ENCODE results near the gene LRBA.
"Not testable (repeated sequence)": the region's sequence is repeated elsewhere in the genome, so short reads cannot be mapped to it uniquely, and the experiment has no call there.

The LRBA gene

DNA sequence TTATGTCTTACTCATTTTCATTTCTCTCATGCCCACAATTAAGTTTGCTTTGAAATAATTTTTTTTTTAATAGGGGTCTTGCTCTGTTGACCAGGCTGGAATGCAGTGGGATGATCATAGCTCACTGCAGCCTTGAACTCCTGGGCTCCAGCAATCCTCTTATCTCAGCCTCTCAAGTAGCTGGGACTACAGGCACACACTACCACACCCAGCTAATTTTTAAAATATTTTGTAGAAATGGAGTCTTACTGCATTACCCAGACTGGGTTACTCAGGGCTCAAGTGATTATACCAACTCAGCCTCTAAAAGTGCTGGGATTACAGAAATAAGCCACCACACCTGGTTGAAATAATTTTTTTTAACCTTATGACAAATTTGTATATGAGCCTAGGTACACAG is 452.3 kb downstream of the LRBA start:
- DNase-seq (ENCODE audit: low read depth): no peak

DNA sequence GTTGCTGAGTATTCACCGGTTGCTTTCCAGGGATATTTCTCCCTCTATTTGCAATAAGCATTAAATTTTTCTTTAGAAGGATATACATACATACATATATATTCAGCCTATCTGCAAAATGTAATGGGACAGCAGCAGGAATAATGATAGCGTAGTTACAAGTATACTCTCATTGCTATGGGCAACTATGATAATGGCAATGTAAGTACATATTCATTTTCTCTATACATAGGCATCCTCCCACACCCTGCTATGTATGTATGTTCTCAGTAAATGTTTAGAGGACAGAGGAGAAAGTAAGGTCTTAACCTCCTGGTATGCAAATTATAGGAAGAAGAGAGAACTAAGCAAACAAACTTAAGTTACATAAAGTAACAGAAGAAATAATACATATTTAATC is 452.8 kb downstream of the LRBA start:
- no peak for DNase-seq (ENCODE audit: low read depth)

DNA sequence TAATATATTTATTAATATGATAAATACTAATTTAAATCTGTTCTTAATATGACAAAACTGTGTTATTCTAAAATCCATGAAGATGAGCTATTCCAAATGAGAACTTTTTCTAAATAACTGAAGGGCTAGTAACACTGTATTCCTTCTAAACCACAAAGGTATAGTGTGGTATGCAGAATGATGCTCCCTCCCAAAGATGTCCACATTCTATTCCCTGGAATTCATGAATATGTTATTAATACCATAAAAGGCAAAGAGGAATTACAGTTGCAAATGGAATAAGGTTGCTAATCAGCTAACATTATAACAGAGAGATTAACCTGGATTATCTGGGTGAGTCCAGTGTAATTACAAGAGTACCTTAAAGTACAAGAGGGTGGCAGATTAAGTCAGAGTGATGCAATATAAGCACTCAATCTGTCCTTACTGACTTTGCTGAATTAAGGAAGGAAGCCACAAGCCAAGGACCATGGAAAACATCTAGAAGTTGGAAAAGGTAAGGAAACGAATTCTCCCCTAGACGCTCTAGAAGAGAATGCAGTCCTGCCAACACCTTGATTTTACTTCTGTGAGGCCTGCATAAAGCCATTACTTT is 453.8 kb downstream of the LRBA start:
- no peak for DNase-seq (ENCODE audit: low read depth)

DNA sequence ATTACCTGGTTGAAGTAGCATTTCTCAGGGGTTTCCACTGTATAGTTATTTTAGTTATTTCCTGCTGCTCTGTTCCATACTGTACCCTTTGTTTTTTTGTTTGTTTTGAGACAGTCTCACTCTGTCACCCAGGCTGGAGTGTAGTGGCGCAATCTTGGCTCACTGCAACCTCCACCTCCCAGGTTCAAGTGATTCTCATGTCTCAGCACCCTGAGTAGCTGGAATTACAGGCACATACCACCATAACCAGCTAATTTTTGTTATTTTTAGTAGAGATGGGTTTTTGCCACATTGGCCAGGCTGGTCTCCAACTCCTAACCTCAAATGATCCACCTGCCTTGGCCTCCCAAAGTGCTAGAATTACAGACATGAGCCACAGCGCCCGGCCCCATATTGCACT is 457.3 kb downstream of the LRBA start:
- DNase-seq (ENCODE audit: low read depth): not testable (repeated sequence)

DNA sequence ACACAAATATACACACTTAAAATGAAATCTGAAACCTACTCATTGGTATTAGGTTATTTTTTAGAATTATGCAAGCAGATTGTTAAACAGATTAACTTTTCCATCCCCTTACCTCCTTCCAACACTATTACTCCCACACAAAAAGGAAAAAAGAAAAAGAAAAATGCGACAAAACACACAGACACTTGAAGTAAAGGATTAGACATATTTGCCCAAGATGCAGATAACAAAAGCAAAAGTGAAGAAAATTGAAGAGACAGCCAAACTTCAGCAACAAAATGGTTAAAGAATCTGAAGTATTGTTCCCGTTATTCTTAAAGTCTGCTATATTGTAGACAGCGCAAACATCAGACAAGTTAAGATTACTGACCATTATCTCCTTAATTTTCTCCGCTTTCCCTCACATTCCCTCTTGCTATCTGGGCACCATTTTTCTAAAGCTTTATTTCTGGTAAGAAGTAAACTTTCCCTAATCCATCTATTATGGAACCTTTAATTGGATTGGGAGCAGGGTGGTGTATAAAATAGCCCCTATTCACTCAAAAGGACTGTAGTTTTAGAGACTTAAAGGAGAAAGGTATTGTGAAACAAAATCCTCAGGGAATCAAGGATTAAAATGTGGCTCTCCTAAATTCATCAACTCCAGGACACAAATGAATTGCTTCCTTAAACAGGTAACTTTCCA is 467.8 kb downstream of the LRBA start:
- no peak for DNase-seq (ENCODE audit: low read depth)

DNA sequence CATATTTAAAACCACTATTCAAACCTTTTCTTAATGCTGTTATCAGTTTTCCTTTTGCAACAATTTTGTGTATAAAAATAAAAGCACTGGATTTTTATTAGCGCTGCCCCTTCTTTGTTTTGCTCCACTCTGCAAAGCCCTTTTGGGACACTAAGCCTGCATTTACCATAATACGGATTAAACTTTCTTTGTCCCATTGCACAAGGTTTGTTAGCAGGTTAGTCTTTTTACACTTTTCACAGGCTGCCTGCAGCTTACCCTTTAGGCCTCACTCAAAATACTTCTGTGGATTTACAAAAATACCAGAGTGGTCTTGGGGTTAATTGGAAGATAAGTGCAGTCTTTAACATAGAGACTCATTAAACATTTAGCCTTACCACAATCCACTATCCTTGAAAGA is 468.8 kb downstream of the LRBA start:
- DNase-seq (ENCODE audit: low read depth): no peak

DNA sequence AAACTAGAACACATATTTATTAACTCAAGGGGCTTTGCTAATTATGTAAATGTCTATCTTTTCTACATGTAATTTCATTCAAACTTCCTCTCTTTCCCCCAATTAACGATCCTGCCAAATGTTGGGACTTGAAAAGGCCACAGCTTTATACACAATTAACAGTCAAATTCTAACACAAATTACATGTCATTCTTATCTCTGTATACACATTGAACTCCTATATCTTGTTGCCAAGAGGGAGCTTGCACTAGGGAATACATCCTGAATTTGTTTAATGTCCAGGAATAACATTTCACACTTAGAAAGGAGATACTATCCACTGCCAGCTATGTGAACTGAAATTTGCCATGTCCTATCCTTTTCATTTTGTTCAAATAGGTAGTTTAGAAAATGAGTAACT is 472.0 kb downstream of the LRBA start:
- no peak for DNase-seq (ENCODE audit: low read depth)

DNA sequence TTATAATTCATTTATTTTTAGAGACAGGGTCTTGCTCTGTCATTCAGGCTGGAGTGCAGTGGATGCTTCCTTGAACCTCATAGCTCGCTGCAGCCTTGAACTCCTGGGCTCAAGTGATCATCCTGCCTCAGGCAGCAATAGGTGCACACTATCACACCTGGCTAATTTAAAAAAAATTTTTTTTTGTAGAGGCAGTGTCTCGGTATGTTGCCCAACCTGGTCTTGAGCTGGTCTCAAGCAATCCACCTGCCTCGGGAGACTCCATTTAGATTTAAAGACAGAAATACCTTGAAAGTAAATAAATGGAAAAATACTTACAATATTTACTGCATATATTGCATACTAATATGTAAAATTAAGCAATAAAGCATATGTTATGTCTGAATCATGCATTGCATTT is 473.4 kb downstream of the LRBA start:
- DNase-seq (ENCODE audit: low read depth): no peak

DNA sequence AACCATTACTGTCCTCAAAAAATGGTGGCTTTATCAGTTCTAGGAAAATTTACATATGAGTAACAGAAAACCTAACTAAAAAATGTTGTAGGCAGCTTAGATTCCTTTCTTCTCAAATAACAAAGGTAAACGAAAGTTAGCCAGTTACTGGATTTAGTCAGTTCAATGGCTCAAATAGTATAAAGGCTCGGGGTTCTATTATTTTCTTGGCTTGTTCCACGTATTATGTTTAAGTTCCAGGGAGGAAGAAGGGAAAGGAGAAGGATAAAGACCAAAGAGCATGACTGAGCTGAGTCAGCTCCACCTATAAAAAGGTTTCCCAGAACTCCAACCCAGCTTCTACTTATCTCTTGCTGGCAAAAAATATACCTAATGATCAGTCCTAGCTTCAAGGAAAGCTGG is 474.1 kb downstream of the LRBA start:
- no peak for DNase-seq (ENCODE audit: low read depth)

DNA sequence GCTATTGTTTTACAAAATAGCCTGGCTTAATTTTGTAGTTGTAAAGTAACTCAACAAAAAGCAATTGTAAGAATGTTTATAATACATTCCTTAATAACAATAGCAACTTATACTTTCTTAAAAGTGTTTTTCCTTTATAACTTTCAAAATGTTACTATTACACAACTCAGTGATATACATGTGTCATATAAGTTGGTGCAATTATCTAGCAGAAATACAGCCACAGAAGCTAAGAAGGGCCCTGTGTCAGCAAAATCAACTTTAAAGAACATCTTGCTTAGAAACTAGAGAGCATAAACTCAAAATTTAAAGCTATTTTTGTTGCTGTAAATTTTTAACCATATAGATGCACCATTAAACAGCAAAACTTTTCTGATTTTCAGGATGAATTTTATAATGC is 474.5 kb downstream of the LRBA start:
- DNase-seq (ENCODE audit: low read depth): no peak

DNA sequence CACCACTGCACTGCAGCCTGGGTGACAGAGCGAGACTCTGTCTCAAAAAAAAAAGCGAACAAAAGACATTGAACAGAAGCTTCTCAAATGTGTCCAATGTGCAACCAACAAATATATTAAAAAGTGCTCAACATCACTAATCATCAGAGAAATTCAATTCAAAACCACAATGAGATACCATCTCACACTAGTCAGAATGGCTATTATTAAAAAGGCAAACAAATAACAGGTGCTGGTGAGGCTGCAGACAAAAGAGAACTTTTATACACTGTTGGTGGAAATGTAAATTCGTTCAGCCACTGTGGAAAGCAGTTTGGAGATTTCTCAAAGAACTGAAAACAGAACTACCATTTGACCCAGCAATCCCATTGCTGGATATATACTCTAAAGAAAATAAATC is 477.2 kb downstream of the LRBA start:
- DNase-seq (ENCODE audit: low read depth): not testable (repeated sequence)

DNA sequence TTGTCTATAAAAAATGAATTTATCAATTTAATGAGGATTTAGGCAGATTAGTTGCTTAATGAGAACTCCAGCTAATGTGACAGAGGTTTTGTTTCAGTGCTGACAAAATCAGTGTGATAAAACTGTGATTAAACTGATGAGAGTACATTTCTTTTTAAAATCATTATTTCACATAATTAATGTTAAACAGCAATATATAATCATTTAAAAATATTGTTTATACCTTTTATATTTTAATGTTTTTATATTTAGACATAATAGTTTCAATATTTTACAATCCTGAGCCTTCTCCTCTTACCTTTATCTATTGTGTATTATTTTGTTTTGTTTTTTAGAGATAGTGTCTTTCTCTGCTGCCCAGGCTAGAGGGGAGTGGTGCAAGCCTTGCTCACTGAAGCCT is 480.3 kb downstream of the LRBA start:
- DNase-seq (ENCODE audit: low read depth): no peak

DNA sequence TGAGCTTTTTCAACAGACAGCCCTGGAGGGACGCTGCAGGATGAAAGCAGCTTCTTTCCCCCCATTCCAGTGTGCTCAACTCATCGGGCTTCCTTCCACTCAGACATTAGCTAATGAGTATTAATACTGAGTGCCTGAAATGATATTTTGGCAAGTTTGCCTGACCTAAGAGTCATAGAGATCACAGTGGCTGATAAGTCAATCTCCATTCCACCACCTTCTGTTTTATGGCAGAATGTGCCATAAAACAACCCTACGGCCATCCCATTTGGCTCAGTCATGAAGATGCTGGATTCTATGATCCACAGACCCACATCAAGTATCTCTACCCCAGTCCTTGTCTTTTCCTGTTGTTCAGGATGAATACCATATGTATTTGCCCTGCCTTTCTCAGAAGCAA is 481.4 kb downstream of the LRBA start:
- DNase-seq (ENCODE audit: low read depth): no peak

DNA sequence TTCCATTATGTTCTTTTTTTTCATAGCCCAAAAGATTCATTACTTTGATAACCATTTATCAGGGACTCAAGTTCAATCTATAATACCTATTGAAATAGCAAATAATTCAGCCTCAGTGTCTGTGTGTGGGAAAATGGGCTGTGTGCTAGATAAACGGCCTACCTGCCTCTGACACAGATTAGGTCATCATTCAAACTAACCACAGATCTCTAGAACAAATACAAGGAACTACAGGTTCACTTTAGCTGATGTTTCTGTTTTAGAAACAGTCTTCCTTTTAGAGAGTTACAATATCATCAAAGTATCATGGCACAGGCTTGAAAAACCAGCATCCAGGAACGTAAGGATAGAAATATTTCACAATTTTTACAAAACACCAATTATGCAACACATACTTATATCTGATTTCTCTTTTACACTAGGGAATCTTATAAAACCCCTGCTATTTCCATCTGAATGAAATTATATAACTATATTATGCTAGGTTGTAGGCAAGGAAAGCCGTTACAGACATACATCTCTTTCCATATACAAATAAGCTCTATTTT is 489.7 kb downstream of the LRBA start:
- no peak for DNase-seq (ENCODE audit: low read depth)

DNA sequence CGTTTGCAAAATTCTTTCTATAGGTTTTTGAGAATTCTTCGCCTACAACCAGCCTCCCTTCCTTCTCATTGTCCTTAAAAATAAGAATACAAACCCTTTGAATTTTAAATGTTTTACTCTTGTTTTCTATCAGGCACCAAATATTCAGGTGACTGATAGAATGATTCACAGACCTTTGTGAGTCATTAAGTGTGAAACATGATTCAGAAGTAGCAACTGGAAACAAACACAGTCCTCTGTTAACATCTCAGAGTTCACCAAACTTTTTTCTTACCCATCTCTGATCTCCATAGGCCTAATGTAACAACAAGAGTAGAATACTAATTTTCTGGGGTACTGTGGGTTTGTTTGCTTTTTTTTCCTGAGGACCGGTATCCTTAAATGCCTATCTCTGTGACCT is 496.5 kb downstream of the LRBA start:
- DNase-seq (ENCODE audit: low read depth): no peak

DNA sequence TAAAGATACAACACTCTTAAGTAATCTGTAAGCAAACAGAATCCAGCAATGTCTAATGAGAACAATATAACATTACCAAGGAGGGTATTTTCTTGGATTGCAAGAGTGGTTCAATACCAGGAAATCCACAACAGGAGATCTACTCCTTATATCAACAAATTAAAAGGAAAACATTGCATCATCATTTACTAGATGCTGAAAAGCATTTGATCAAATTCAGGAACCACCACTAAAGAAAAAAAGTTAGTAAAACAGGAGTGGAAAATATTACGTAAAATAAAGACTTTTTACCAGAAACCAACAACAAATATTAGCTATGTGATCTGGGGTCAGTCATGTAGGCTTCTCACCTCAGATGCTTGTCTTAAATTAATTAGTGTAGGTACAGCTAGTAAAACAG is 499.9 kb downstream of the LRBA start:
- DNase-seq (ENCODE audit: low read depth): no peak

DNA sequence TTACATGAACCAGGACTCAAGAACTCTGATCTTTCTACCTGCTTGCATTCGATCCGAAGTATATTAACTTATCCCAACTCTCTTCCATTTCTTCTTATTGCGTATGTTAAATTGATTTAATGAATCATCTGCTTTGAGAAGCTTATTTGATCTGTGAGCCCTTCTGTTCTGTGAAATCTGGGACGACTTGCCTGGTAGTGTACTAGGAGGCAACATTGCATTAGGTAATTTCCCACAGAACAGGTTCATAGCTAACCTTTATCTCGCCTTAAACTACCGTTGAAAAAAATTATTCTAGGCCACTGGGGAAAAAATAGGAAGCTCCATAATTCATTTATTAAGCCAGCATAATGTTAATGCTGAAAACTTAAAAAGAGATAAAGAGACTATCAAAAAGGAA is 500.4 kb downstream of the LRBA start:
- no peak for DNase-seq (ENCODE audit: low read depth)

DNA sequence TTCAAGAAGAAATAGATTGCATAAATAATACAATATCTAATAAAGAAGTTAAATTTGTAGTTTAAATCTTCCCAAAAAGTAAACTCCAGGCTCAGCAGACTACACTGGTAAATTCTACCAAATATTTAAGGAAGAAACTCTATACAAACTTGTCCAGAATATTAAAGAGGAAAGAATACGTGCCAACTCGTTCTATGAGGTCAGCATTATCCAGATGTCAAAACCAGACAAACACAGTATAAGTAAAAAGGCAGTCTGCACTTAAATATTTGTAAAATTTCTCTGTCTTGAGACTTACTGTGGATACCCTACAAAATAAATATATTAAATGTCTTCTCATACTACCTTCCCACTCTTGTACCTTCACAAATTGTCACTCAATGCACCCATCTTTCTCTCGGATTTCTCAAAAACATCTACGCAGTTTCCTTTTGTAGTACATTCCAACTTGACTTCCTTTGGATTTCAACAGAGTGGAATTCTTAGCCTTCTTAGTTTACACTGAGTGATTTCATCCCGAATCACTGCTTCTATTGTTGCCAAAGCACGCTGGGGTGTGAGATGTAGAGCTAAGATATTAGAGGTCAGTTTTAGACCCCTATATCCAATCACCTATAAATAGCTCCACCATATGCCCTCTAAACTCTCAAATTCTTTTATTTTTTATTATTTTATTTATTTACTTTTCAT is 504.8 kb downstream of the LRBA start:
- no peak for DNase-seq (ENCODE audit: low read depth)

DNA sequence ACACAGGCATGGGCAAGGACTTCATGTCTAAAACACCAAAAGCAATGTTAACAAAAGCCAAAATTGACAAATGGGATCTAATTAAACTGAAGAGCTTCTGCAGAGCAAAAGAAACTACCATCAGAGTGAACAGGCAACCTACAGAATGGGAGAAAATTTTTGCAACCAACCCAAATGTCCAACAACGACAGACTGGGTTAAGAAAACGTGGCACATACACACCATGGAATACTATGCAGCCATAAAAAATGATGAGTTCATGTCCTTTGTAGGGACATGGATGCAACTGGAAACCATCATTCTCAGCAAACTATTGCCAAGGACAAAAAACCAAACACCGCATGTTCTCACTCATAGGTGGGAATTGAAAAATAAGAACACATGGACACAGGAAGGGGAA is 507.4 kb downstream of the LRBA start:
- DNase-seq (ENCODE audit: low read depth): not testable (repeated sequence)

DNA sequence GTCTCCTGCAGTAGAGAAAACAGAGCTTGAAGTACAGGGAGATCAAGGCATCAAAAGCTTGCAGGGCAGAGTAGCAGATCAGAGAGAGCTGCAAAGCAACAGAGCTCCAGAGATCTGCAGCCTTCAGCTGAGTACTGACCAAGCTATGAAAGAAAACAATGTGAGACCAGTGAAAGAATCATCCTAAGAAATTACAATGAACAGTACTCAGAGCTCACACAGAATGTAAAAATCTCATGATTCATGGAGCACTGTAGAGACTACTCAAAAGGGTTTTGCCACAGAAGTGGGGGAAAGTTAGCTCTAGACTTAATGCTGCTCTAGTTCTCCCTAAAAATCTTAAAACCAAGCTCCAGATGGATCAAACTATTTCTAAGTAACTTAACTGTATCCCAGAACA is 513.1 kb downstream of the LRBA start:
- DNase-seq (ENCODE audit: low read depth): no peak

DNA sequence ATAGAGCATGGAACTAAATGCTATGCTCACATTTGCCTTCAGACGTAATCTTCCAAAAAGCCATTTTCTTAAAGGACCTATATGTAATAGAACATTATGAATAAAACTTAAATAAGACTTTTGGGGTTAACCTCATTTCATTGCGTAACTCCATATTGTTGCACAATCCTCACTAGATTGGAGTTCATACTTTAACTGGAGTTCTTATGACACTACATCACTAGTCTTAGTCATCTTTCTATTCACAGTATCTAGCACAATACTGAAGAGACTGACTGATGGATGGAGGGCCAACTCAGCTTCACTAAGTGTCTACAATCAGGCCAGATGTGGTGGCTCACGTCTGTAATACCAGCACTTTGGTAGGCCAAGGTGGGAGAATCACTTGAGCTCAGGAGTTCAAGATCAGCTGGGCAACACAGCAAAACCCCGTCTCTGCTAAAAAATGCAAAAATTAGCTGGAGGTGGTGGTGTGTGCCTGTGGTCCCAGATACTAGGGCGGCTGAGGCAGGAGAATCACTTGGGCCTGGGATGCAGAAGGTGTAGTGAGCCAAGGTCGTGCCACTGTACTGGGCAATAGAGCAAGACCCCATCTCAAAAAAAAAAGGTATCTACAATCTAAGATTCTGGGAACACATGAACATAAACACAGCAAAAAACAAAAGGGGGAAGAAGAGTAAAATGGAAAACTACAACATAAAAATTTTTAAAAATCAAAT is 513.9 kb downstream of the LRBA start:
- no peak for DNase-seq (ENCODE audit: low read depth)

DNA sequence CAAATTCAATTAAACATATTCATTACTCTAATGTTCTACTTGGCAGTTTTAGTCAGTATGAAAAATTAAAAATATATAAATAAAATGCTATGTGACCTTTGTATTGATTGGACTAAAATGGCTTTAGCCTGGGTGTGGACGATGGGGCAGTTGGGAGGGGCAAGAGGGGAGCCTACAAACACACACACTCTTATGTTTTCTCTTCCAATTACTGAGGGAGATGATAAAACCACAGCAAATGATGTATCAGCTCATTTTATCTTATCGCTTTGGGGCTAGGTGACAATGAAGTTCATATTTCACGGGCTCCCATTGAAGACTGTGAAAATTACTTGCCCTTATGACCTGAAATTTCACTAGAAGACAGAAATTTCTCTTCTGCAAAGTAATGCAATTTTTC is 517.5 kb downstream of the LRBA start:
- DNase-seq (ENCODE audit: low read depth): no peak

DNA sequence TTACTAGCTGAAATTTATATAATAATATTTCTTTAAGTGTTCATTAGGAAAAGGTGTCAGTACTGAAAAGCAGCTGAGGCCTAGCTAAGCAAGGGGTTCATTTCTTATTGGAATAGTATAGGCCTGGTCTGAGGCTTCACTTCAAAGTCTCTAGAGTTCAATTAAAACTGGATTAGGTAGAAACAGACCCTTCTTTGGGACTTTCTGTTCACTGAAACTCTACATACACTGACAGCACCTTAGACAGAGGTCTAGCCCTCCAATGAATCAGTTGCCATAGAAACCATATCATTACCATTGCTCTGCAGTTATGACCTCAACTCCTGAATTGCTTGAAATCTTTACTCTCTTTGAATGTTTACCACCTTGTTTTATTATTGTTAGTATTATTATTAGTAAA is 519.5 kb downstream of the LRBA start:
- no peak for DNase-seq (ENCODE audit: low read depth)
